Measurements from ENCODE around the gene ATP6V1C2.
"Not testable (repeated sequence)": the region's sequence is repeated elsewhere in the genome, so short reads cannot be mapped to it uniquely, and the experiment has no call there.

Gene ATP6V1C2

GRCh38 chr2:10818305-10818704, 96.9 kb downstream of the ATP6V1C2 start:
- not testable (repeated sequence) for H2BK12ac ChIP-seq (ENCODE audit: low read length in 2 of 2); H3K36me3 ChIP-seq (ENCODE audit: control insufficient read depth in 1 of 2, insufficient read depth in 2 of 2, low read depth in 1 of 2, low read length in 2 of 2); DNase-seq; H2BK5ac ChIP-seq (ENCODE audit: low read depth, low read length, poor library complexity, severe bottlenecking); H3K79me1 ChIP-seq (replicated peaks; ENCODE audit: low read length, poor library complexity, severe bottlenecking); H3K9me3 ChIP-seq (ENCODE audit: control insufficient read depth, low read length); H3K4me2 ChIP-seq (ENCODE audit: low read length, poor library complexity, severe bottlenecking); H3K18ac ChIP-seq (ENCODE audit: low read depth in 1 of 2, low read length in 2 of 2); H3K4ac ChIP-seq (ENCODE audit: low read depth in 1 of 2, low read length in 2 of 2); H2AFZ ChIP-seq (ENCODE audit: low read depth, low read length); H2BK120ac ChIP-seq (ENCODE audit: low read depth, low read length); H3K4me3 ChIP-seq (ENCODE audit: insufficient read depth in 1 of 2, low read depth in 1 of 2, low read length in 2 of 2); H3K4me1 ChIP-seq (ENCODE audit: control insufficient read depth, insufficient read depth, low read depth, low read length); H2AK5ac ChIP-seq (ENCODE audit: low read length, severe bottlenecking); H3K27ac ChIP-seq (ENCODE audit: low read length, poor library complexity, severe bottlenecking); H3K9ac ChIP-seq (ENCODE audit: low read length); H4K91ac ChIP-seq (ENCODE audit: low read length); H2BK15ac ChIP-seq (ENCODE audit: low read depth, poor library complexity, severe bottlenecking); H4K8ac ChIP-seq (ENCODE audit: low read length); H3K14ac ChIP-seq (ENCODE audit: low read length in 2 of 2); H3K23ac ChIP-seq (ENCODE audit: low read length in 2 of 2)
- peaks cover 34 to 50% of the 10 kb centered on the region in 2 experiments for H3K27me3 ChIP-seq (ENCODE audit: control insufficient read depth in 1 of 2, insufficient read depth in 1 of 2, low read length in 2 of 2)
- WGBS = no CpG with 5 or more reads among the region's 3 CpGs

- Histone ChIP-seq H3K14ac (ENCODE audit: low read length in 2 of 2) (no peak overlapping the region), H3K23ac (ENCODE audit: low read length in 2 of 2) (no peak overlapping the region), H2AK5ac (ENCODE audit: low read length, severe bottlenecking) (no peak overlapping the region), H3K27ac (ENCODE audit: low read length, poor library complexity, severe bottlenecking) (no peak overlapping the region), H4K91ac (ENCODE audit: low read length) (no peak overlapping the region), H4K8ac (ENCODE audit: low read length) (no peak overlapping the region), H2BK15ac (ENCODE audit: low read depth, poor library complexity, severe bottlenecking) (no peak overlapping the region), H3K9ac (ENCODE audit: low read length) (no peak overlapping the region), H3K79me1 (replicated peaks; ENCODE audit: low read length, poor library complexity, severe bottlenecking) (no peaks in the 10 kb centered on the region), H3K9me3 (ENCODE audit: control insufficient read depth, low read length) (no peaks in the 10 kb centered on the region), H3K4ac (ENCODE audit: low read depth in 1 of 2, low read length in 2 of 2) (no peak overlapping the region), H3K36me3 (ENCODE audit: control insufficient read depth in 1 of 2, insufficient read depth in 2 of 2, low read depth in 1 of 2, low read length in 2 of 2) (no peaks in the 10 kb centered on the region), H3K27me3 (ENCODE audit: control insufficient read depth in 1 of 2, insufficient read depth in 1 of 2, low read length in 2 of 2) (peaks cover 41 to 55% of the 10 kb centered on the region in 2 experiments), H2BK5ac (ENCODE audit: low read depth, low read length, poor library complexity, severe bottlenecking) (no peak overlapping the region), H3K18ac (ENCODE audit: low read depth in 1 of 2, low read length in 2 of 2) (no peak overlapping the region), H3K4me3 (ENCODE audit: insufficient read depth in 1 of 2, low read depth in 1 of 2, low read length in 2 of 2) (no peak overlapping the region), H2BK120ac (ENCODE audit: low read depth, low read length) (no peak overlapping the region), H2AFZ (ENCODE audit: low read depth, low read length) (no peak overlapping the region), H3K4me1 (ENCODE audit: control insufficient read depth, insufficient read depth, low read depth, low read length) (peaks cover 5% of the 10 kb centered on the region), H3K4me2 (ENCODE audit: low read length, poor library complexity, severe bottlenecking) (no peak overlapping the region), H2BK12ac (ENCODE audit: low read length in 2 of 2) (no peak overlapping the region)
- DNase-seq = no peak
- 55% methylated on average over 2 of the region's 3 CpGs for WGBS
Measured at GRCh38 chr2:10818984-10819383, 97.6 kb downstream of the ATP6V1C2 start.

- no peak overlapping the region for H3K4me3 ChIP-seq (ENCODE audit: insufficient read depth in 1 of 2, low read depth in 1 of 2, low read length in 2 of 2)
- H3K27me3 ChIP-seq (ENCODE audit: control insufficient read depth in 1 of 2, insufficient read depth in 1 of 2, low read length in 2 of 2) = peaks cover 46 to 63% of the 10 kb centered on the region in 2 experiments
- H2BK15ac ChIP-seq (ENCODE audit: low read depth, poor library complexity, severe bottlenecking) = no peak overlapping the region
- H3K4me1 ChIP-seq (ENCODE audit: control insufficient read depth, insufficient read depth, low read depth, low read length) = peaks cover under 1% of the 10 kb centered on the region
- no peak for DNase-seq
- no peak overlapping the region for H3K18ac ChIP-seq (ENCODE audit: low read depth in 1 of 2, low read length in 2 of 2)
- no peak overlapping the region for H4K91ac ChIP-seq (ENCODE audit: low read length)
- H2BK120ac ChIP-seq (ENCODE audit: low read depth, low read length) = no peak overlapping the region
- H3K4me2 ChIP-seq (ENCODE audit: low read length, poor library complexity, severe bottlenecking) = no peak overlapping the region
- no peaks in the 10 kb centered on the region for H3K36me3 ChIP-seq (ENCODE audit: control insufficient read depth in 1 of 2, insufficient read depth in 2 of 2, low read depth in 1 of 2, low read length in 2 of 2)
- no peak overlapping the region for H2BK5ac ChIP-seq (ENCODE audit: low read depth, low read length, poor library complexity, severe bottlenecking)
- H2AK5ac ChIP-seq (ENCODE audit: low read length, severe bottlenecking) = no peak overlapping the region
- H3K14ac ChIP-seq (ENCODE audit: low read length in 2 of 2) = no peak overlapping the region
- no peak overlapping the region for H3K4ac ChIP-seq (ENCODE audit: low read depth in 1 of 2, low read length in 2 of 2)
- no peak overlapping the region for H4K8ac ChIP-seq (ENCODE audit: low read length)
- WGBS = 94% methylated on average over 12 of the region's 12 CpGs
- H3K9me3 ChIP-seq (ENCODE audit: control insufficient read depth, low read length) = no peaks in the 10 kb centered on the region
- H3K23ac ChIP-seq (ENCODE audit: low read length in 2 of 2) = no peak overlapping the region
- no peak overlapping the region for H3K27ac ChIP-seq (ENCODE audit: low read length, poor library complexity, severe bottlenecking)
- no peak overlapping the region for H3K9ac ChIP-seq (ENCODE audit: low read length)
- no peaks in the 10 kb centered on the region for H3K79me1 ChIP-seq (replicated peaks; ENCODE audit: low read length, poor library complexity, severe bottlenecking)
- H2BK12ac ChIP-seq (ENCODE audit: low read length in 2 of 2) = no peak overlapping the region
- H2AFZ ChIP-seq (ENCODE audit: low read depth, low read length) = no peak overlapping the region
Measured at GRCh38 chr2:10819714-10820314, 98.4 kb downstream of the ATP6V1C2 start.

- H3K27ac ChIP-seq (ENCODE audit: low read length, poor library complexity, severe bottlenecking) = no peak overlapping the region
- no peak overlapping the region for H3K14ac ChIP-seq (ENCODE audit: low read length in 2 of 2)
- H3K79me1 ChIP-seq (replicated peaks; ENCODE audit: low read length, poor library complexity, severe bottlenecking) = no peaks in the 10 kb centered on the region
- no peak overlapping the region for H2BK120ac ChIP-seq (ENCODE audit: low read depth, low read length)
- H3K9me3 ChIP-seq (ENCODE audit: control insufficient read depth, low read length) = peaks cover under 1% of the 10 kb centered on the region
- no peak overlapping the region for H2BK15ac ChIP-seq (ENCODE audit: low read depth, poor library complexity, severe bottlenecking)
- H3K4ac ChIP-seq (ENCODE audit: low read depth in 1 of 2, low read length in 2 of 2) = no peak overlapping the region
- H3K27me3 ChIP-seq (ENCODE audit: control insufficient read depth in 1 of 2, insufficient read depth in 1 of 2, low read length in 2 of 2) = peaks cover 47 to 70% of the 10 kb centered on the region in 2 experiments
- H3K18ac ChIP-seq (ENCODE audit: low read depth in 1 of 2, low read length in 2 of 2) = no peak overlapping the region
- H3K9ac ChIP-seq (ENCODE audit: low read length) = no peak overlapping the region
- no peaks in the 10 kb centered on the region for H3K36me3 ChIP-seq (ENCODE audit: control insufficient read depth in 1 of 2, insufficient read depth in 2 of 2, low read depth in 1 of 2, low read length in 2 of 2)
- no peak overlapping the region for H2BK5ac ChIP-seq (ENCODE audit: low read depth, low read length, poor library complexity, severe bottlenecking)
- H4K8ac ChIP-seq (ENCODE audit: low read length) = no peak overlapping the region
- DNase-seq = no peak
- H2AFZ ChIP-seq (ENCODE audit: low read depth, low read length) = no peak overlapping the region
- no peak overlapping the region for H3K4me3 ChIP-seq (ENCODE audit: insufficient read depth in 1 of 2, low read depth in 1 of 2, low read length in 2 of 2)
- no peak overlapping the region for H2BK12ac ChIP-seq (ENCODE audit: low read length in 2 of 2)
- no peak overlapping the region for H3K23ac ChIP-seq (ENCODE audit: low read length in 2 of 2)
- H2AK5ac ChIP-seq (ENCODE audit: low read length, severe bottlenecking) = no peak overlapping the region
- H3K4me2 ChIP-seq (ENCODE audit: low read length, poor library complexity, severe bottlenecking) = no peak overlapping the region
- 74% methylated on average over 7 of the region's 8 CpGs for WGBS
- no peaks in the 10 kb centered on the region for H3K4me1 ChIP-seq (ENCODE audit: control insufficient read depth, insufficient read depth, low read depth, low read length)
- no peak overlapping the region for H4K91ac ChIP-seq (ENCODE audit: low read length)
Measured at GRCh38 chr2:10820562-10820961, 99.1 kb downstream of the ATP6V1C2 start.
